Adipocyte (in vitro differentiated cells): ENCODE data around the gene DNAJC16.
"Not testable (repeated sequence)": the region's sequence is repeated elsewhere in the genome, so short reads cannot be mapped to it uniquely, and the experiment has no call there.

Experiments
- DNase-seq: peaks from one replicate; pipeline ENCODE4 v3.0.0-alpha.2; 2015; ENCODE audit warnings: low read depth
- H3K27me3 ChIP-seq: replicated peaks from 2 replicates; pipeline ENCODE4 v1.7.0; 2013; ENCODE audit warnings: mild to moderate bottlenecking, low read length, moderate library complexity; ENCODE audit not compliant: control insufficient read depth, insufficient read depth
- H3K36me3 ChIP-seq: 2 replicates; pipeline ENCODE4 v1.7.0; 2013; ENCODE audit warnings: low read length, mild to moderate bottlenecking, moderate library complexity; ENCODE audit not compliant: control insufficient read depth, insufficient read depth, severe bottlenecking
- H3K4me1 ChIP-seq: 2 replicates; pipeline ENCODE4 v1.7.0; 2013; ENCODE audit warnings: mild to moderate bottlenecking, low read length, moderate library complexity; ENCODE audit not compliant: control insufficient read depth, insufficient read depth
- H3K4me3 ChIP-seq: 2 replicates; pipeline ENCODE4 v1.7.0; 2013; ENCODE audit warnings: mild to moderate bottlenecking, low read length, moderate library complexity
- H3K9ac ChIP-seq: 2 replicates; pipeline ENCODE4 v1.7.0; 2013; ENCODE audit warnings: mild to moderate bottlenecking, low read length, moderate library complexity
- H3K9me3 ChIP-seq: 2 replicates; pipeline ENCODE4 v1.7.0; 2013; ENCODE audit warnings: mild to moderate bottlenecking, low read length, moderate library complexity; ENCODE audit not compliant: control insufficient read depth

Gene DNAJC16

DNA sequence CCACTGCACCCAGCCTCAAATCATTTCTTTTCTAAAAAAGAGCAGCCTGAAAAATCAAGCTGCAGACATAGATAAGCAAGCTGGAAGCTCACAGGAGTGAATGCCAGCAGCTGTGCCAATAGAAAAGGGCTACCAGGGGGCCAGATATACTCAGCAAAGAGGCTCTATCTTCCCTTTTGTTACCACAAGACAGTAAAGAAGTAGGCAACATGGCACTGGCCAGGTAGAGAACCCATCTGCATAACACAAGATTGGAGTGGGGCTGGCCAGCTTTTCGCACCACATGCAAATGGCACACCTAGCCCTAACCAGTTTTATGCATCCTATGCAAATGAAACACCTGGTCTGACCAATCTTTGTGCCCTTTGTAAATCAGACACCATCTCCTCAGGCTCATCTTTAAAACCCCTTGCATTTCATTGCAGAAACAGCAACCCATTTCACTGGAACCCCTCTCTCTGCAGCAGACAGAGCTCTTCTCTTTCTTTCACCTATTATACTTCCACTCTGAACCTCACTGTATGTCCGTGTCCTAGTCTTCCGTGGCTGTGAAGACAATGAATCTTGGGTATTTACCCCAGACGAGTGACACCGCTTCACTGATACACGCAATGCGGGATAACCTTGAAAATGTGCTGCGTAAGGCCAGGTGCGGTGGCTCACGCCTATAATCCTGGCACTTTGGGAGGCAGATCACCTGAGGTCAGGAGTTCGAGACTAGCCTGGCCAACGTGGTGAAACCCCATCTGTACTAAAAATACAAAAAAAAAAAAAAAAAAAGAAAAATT is 17.8 kb upstream of the DNAJC16 start:
- Histone ChIP-seq H3K4me3 (no peak overlapping the region), H3K9me3 (no peaks in the 10 kb centered on the region), H3K9ac (no peak overlapping the region), H3K4me1 (no peaks in the 10 kb centered on the region), H3K36me3 (no peaks in the 10 kb centered on the region), H3K27me3 (no peaks in the 10 kb centered on the region)
- DNase-seq, result no peak

DNA sequence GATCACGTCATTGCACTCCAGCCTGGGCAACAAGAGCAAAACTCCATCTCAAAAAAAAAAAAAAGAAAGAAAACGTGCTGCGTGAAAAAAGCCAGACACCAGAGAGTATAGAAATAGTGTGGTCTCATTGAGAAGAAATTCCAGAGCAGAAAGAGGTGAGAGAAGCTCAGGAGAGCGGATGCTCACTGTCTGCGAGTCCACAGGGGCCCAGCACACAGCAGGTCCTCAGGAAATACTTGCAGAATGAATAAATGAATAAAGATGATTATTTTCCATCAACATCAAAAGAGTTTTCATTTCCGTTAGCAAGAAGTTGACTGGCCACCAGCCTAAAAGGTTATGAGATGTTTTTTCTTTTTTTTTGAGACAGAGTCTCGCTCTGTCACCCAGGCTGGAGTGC is 17.1 kb upstream of the DNAJC16 start:
- no peak for DNase-seq
- Histone ChIP-seq H3K27me3 (no peaks in the 10 kb centered on the region), H3K9me3 (no peaks in the 10 kb centered on the region), H3K4me1 (no peaks in the 10 kb centered on the region), H3K4me3 (no peak overlapping the region), H3K9ac (no peak overlapping the region), H3K36me3 (no peaks in the 10 kb centered on the region)

DNA sequence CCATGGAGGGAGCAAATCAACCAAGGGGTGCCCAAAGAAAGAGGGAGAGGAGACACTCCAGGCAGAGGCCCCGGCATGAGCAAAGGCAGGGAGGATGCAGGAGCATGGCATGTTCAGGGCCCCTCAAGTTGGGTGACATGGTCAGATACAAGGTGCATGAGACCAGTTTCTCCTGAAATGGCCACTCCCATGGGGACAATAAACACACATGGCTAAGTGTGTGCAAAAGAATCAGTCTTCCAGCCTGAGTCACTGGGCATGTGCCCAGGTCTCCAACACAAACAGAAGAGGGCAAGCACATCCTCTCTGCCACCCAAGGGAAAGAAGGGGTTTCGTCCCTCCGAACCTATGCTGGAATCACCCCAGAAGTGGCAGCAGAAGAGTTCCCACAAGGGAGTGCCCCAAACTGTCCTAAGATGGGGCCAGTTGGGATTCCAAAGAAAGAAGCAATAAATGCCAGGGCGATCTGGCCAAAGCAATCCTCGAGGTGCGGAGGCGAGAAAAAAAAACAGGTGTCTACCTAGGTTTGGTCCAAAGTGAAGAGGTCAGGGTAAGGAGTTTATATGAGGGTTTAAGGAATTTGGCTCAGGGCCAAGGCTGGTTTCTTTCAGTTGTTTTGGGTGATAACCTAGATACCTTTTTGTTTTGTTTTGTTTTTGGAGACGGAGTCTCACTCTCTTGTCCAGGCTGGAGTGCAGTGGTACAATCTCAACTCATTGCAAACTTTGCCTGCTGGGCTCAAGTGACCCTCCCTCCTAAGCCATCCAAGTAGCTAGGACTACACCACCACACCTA is 15.8 kb upstream of the DNAJC16 start:
- no peak overlapping the region for H3K4me3 ChIP-seq

DNA sequence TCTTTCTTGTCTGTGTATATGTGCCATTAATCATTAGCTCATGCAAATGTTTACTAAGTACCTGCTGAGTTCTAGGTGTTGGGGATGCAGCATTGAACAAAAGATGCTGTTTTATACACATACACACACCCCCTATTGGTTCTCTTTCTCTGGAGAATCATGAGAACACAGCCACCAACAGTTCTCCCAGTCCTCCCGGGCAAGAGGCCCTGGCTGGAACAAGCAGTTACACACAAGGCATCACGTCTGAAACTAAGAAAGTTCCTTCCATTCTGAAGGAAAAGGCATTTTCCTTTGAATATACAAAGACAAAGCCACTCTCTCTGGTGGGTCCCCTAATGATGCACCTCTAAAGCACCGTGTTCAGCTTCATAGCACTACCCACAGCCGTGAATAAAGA is 13.5 kb upstream of the DNAJC16 start:
- Histone ChIP-seq H3K27me3 (no peaks in the 10 kb centered on the region), H3K9ac (no peak overlapping the region), H3K9me3 (no peaks in the 10 kb centered on the region), H3K4me3 (no peak overlapping the region), H3K36me3 (peaks cover 10% of the 10 kb centered on the region), H3K4me1 (no peaks in the 10 kb centered on the region)
- DNase-seq, result no peak

More for the DNA sequence above, 15.8 kb upstream of the DNAJC16 start:
- Histone ChIP-seq H3K4me1 (no peaks in the 10 kb centered on the region), H3K9me3 (no peaks in the 10 kb centered on the region), H3K9ac (no peak overlapping the region), H3K36me3 (no peaks in the 10 kb centered on the region), H3K27me3 (no peaks in the 10 kb centered on the region)
- no peak for DNase-seq

DNA sequence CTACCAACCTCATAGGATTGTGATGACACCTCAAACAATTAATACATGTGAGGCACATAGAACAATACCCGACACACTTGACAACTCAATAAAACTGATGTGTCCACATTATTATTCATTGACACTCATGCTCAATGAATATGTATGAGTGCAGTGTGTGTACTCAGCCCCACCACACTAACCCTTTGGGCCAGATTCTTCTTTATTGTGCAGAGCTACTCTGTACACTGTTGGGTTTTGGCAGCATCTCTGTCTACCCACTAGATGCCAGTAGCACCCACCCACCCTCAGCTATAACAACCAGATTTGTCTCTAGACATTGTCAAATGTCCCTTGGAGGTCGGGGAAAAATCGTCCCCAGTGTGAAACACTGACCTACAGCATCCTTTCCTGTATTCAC is 12.7 kb upstream of the DNAJC16 start:
- Histone ChIP-seq H3K27me3 (no peaks in the 10 kb centered on the region), H3K36me3 (peaks cover 10% of the 10 kb centered on the region), H3K9me3 (no peaks in the 10 kb centered on the region), H3K9ac (no peak overlapping the region), H3K4me3 (no peak overlapping the region), H3K4me1 (no peaks in the 10 kb centered on the region)
- DNase-seq, result no peak

DNA sequence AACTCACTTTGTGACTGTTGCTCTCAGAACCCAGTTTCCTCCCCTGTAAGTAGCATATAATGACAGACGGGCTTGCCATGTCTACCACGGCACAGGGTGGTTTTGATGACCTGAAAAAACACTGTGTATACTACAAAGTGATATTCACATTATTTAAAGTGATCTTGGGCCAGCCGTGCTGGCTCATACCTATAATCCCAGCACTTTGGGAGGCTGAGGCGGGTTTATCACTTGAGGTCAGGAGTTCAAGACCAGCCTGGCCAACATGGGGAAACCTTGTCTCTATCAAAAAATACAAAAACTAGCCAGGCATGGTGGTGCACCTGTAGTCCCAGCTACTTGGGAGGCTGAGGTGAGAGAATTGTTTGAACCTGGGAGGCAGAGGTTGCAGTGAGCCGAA is 12.1 kb upstream of the DNAJC16 start:
- not testable (repeated sequence) for H3K9me3 ChIP-seq, H3K36me3 ChIP-seq, H3K4me1 ChIP-seq, H3K4me3 ChIP-seq, DNase-seq, H3K27me3 ChIP-seq, H3K9ac ChIP-seq

DNA sequence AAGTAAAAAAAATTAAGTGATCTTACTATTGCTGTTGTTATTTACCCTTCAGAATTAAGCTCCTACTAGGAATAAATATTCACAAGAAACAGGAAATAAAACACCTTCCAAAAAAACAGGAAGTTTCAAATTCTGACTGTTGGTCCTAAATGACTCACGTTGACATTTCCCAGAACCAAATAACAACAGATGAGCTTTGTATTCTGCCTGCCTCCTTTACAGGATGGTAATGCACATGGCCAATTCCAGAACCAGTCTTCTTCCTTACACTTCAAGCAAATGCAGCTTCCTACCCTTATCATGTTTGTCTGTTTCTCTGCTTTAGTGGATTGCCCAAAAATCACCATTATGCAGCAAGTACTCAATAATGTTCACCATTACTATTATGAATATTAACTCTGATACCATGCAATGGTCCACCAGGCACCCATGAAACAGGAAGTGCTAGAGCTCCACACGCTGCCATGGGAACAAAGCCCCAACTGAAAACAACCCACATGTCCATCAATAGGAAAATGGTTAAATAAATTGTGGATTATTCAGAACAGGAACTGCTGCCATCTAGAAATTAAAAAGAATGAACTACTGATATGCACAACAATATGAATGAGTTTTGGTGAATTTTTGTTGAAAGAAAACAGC is 11.5 kb upstream of the DNAJC16 start:
- Histone ChIP-seq H3K36me3 (peaks cover 10% of the 10 kb centered on the region), H3K27me3 (no peaks in the 10 kb centered on the region), H3K9me3 (no peaks in the 10 kb centered on the region), H3K9ac (no peak overlapping the region), H3K4me3 (no peak overlapping the region), H3K4me1 (no peaks in the 10 kb centered on the region)
- no peak for DNase-seq

DNA sequence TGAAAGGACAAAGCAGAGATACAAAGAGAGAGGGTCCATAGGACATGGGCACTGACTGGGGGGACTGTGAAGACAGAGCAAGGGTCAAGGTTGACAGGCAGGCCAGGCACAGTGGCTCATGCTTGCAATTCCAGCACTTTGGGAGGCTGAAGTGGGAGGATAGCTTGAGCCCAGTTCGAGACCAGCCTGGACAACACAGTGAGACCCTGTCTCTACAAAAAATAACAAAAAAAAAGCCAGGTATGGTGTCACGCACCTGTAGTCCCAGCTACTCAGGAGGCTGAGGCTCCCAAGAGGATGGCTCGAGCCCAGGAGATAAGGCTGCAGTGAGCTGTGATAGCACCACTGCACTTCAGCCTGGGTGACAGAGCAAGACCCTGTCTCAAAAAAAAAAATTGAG is 7.0 kb upstream of the DNAJC16 start:
- Histone ChIP-seq H3K9me3 (no peaks in the 10 kb centered on the region), H3K4me3 (no peak overlapping the region), H3K9ac (no peak overlapping the region), H3K27me3 (no peaks in the 10 kb centered on the region), H3K36me3 (peaks cover 10% of the 10 kb centered on the region), H3K4me1 (peaks cover 6% of the 10 kb centered on the region)
- no peak for DNase-seq

DNA sequence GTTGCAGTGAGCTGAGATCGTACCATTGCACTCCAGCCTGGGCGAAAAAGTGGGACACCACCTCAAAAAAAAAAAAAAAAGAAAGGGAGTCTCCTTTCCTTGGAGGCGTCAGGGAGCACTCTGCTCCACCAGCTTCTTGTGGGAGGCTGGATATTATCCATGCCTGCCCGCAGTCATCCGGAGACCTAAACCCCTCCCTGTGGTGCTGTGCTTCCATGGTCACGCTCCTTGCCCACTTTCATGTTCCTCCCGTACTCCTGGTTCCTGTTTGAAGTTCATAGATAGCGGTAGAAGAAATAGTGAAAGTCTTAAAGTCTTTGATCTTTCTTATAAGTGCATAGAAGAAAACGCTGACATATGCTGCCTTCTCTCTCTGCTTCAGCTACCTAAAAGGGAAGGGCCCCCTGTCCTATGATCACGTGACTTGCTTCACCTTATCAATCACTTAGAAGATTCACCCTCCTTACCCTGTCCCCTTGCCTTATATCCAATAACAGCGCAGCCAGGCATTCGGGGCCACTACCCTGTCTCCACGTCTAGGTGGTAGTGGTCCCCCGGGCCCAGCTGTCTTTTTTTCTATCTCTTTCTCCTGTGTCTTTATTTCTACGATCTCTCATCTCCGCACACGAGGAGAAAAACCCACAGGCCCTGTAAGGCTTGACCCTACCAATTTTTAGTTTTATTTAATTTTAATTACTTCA is 5.3 kb upstream of the DNAJC16 start:
- H3K9me3 ChIP-seq, H3K4me3 ChIP-seq, DNase-seq, H3K9ac ChIP-seq, H3K27me3 ChIP-seq, H3K36me3 ChIP-seq: not testable (repeated sequence)
- peaks cover 18% of the 10 kb centered on the region for H3K4me1 ChIP-seq

DNA sequence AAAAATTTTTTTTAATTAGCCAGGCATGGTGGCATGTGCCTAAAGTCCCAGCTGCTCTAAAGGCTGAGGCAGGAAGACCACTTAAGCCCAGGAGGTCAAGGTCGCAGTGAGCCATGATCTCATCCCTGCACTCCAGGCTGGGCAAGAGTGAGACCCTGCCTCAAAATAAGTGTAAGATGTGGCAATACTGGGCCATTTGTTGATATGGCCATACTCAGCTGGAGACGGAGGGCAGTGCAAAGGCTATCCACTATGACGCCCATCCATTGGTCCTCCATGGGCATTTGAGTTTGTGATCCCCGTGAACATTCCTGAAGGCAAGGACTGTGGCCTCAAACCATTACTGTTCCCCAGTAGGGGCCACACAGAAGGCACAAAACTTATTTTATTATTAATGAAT is 4.1 kb upstream of the DNAJC16 start:
- Histone ChIP-seq H3K9me3 (no peaks in the 10 kb centered on the region), H3K27me3 (no peaks in the 10 kb centered on the region), H3K9ac (no peak overlapping the region), H3K36me3 (no peaks in the 10 kb centered on the region), H3K4me3 (no peak overlapping the region), H3K4me1 (peaks cover 21% of the 10 kb centered on the region)
- no peak for DNase-seq
